HCT116 (cell line): ENCODE measurements around the gene AAMP. TPM values are rescaled to one million over a fixed set of nuclear protein-coding genes. Genes with fewer than 3 reads are reported as not detected.

Experiments used
- ATAC-seq: fragments of 200-7000 bp; cut with Tn5 transposase; 2 replicates; pipeline ENCODE4 v1.9.1; 2020; ENCODE audit warnings: mild to moderate bottlenecking, moderate library complexity
- BruUV-seq: library from RNA; stranded (reverse); fragments of 400-500 nt; replicated peaks from 2 replicates; lab custom pipeline; 2021; lab: Mats Ljungman, UMichigan
- CTCF ChIA-PET: fragments of 300-600 bp; sonication (Branson Sonifier 250); formaldehyde crosslinking; loops from one replicate; lab custom pipeline; 2021; ENCODE audit warnings: antibody characterized with exemption; lab: Charles Lee
- POLR2A ChIA-PET: fragments of 300-600, 350-600 bp; sonication (Branson Sonifier 250); formaldehyde crosslinking; loops from one replicate; lab custom pipeline; 2021; ENCODE audit warnings: antibody characterized with exemption; lab: Charles Lee
- RAD21 ChIA-PET, 2 experiments: fragments of 300-600 bp; sonication (Branson Sonifier 250); formaldehyde crosslinking; loops; one replicate each; lab custom pipeline; 2023; ENCODE audit warnings: low total read pairs in 2 of 2; ENCODE audit not compliant: uncharacterized antibody in 2 of 2, unreplicated experiment in 2 of 2, low non-redundant PET in 1 of 2; lab: Charles Lee
- DNase-seq: peaks from one replicate; pipeline ENCODE4 v3.0.0-alpha.2; 2010; ENCODE audit warnings: low read depth, low spot score
- H2AFZ ChIP-seq: fragments of 200-600 bp; shearing (Covaris generic), sonication (generic); 2 replicates; pipeline ENCODE4 v1.6.1; 2017; ENCODE audit warnings: low read depth, mixed run types, mixed read lengths, antibody characterized with exemption, low read length; ENCODE audit not compliant: poor library complexity, severe bottlenecking
- H3K27ac ChIP-seq: 2 replicates; pipeline ENCODE4 v1.5.1; 2012; ENCODE audit warnings: low read depth, low read length
- H3K27me3 ChIP-seq: fragments of 200-600 bp; sonication (generic); 2 replicates; pipeline ENCODE4 v1.6.1; 2016; ENCODE audit warnings: mixed run types, low read length, mixed read lengths; ENCODE audit not compliant: insufficient read depth
- H3K36me3 ChIP-seq, 2 experiments: fragments of 200-500 bp in 1 of 2; fragments of 200-600 bp in 1 of 2; sonication (Bioruptor generic) in 1 of 2; sonication (generic) in 1 of 2; 2 replicates each; pipeline versions ENCODE4 v1.5.1 to v1.6.1; 2014 to 2016; ENCODE audit warnings: low read length in 2 of 2, inconsistent platforms in 1 of 2, mixed read lengths in 1 of 2, mixed run types in 1 of 2; ENCODE audit not compliant: insufficient read depth in 2 of 2, control insufficient read depth in 1 of 2
- H3K4me1 ChIP-seq, 2 experiments: fragments of 200-600 bp in 1 of 2; sonication (generic) in 1 of 2; 2 replicates each; pipeline versions ENCODE4 v1.5.1 to v1.6.1; 2012 to 2017; ENCODE audit warnings: low read length in 2 of 2, inconsistent platforms in 1 of 2, mild to moderate bottlenecking in 1 of 2, mixed read lengths in 1 of 2, mixed run types in 1 of 2, moderate library complexity in 1 of 2; ENCODE audit not compliant: insufficient read depth in 2 of 2, control insufficient read depth in 1 of 2
- H3K4me2 ChIP-seq: fragments of 200-600 bp; sonication (generic); 2 replicates; pipeline ENCODE4 v1.6.1; 2017; ENCODE audit warnings: mixed run types, low read length, mixed read lengths
- H3K4me3 ChIP-seq, 2 experiments: fragments of 200-600 bp in 1 of 2; sonication (generic) in 1 of 2; replicated peaks in 1 of 2; 2 replicates each; pipeline ENCODE4 v1.5.1; 2011 to 2016; ENCODE audit warnings: low read length in 2 of 2, control low read depth in 1 of 2, low read depth in 1 of 2, mild to moderate bottlenecking in 1 of 2, mixed read lengths in 1 of 2, mixed run types in 1 of 2
- H3K79me2 ChIP-seq: fragments of 200-600 bp; sonication (generic); 2 replicates; pipeline ENCODE4 v1.6.1; 2017; ENCODE audit warnings: mild to moderate bottlenecking, mixed run types, low read length, moderate library complexity, mixed read lengths; ENCODE audit not compliant: insufficient read depth
- H3K9ac ChIP-seq: fragments of 200-600 bp; sonication (generic); 2 replicates; pipeline ENCODE4 v1.6.1; 2016; ENCODE audit warnings: low read length, mixed read lengths
- H3K9me2 ChIP-seq: fragments of 200-600 bp; sonication (generic), shearing (Covaris generic); 2 replicates; pipeline ENCODE4 v1.6.1; 2017; ENCODE audit warnings: mixed run types, mild to moderate bottlenecking, moderate library complexity; ENCODE audit not compliant: insufficient read depth
- H3K9me3 ChIP-seq, 2 experiments: fragments of 200-500 bp in 1 of 2; fragments of 200-600 bp in 1 of 2; sonication (Bioruptor generic) in 1 of 2; sonication (generic) in 1 of 2; 2 replicates each; pipeline ENCODE4 v1.6.1; 2014 to 2017; ENCODE audit warnings: low read length in 2 of 2, mixed read lengths in 2 of 2, inconsistent platforms in 1 of 2, low read depth in 1 of 2, mild to moderate bottlenecking in 1 of 2, mixed run types in 1 of 2, moderate library complexity in 1 of 2; ENCODE audit not compliant: control insufficient read depth in 1 of 2, insufficient read depth in 1 of 2
- H4K20me1 ChIP-seq: fragments of 200-600 bp; sonication (generic), shearing (Covaris generic); 2 replicates; pipeline ENCODE4 v1.6.1; 2017; ENCODE audit warnings: mixed run types, mild to moderate bottlenecking, moderate library complexity; ENCODE audit not compliant: insufficient read depth
- CTCF ChIP-seq, 3 experiments: fragments of 200-600 bp in 1 of 3; sonication (generic) in 1 of 3; IDR thresholded peaks in 2 of 3; conservative IDR thresholded peaks in 1 of 3; 2 replicates each; pipeline ENCODE4 v1.5.1; 2012 to 2017; ENCODE audit warnings: low read depth in 2 of 3, low read length in 2 of 3, antibody characterized with exemption in 1 of 3, borderline replicate concordance in 1 of 3, control low read depth in 1 of 3, mild to moderate bottlenecking in 1 of 3, mixed read lengths in 1 of 3, mixed run types in 1 of 3, moderate library complexity in 1 of 3; ENCODE audit not compliant: insufficient read depth in 1 of 3
- EZH2 ChIP-seq: fragments of 200-600 bp; sonication (generic); IDR thresholded peaks from 2 replicates; pipeline ENCODE4 v1.6.1; 2017; ENCODE audit warnings: antibody characterized with exemption, mixed run types
- EZH2phosphoT487 ChIP-seq: fragments of 200-600 bp; IDR thresholded peaks from 2 replicates; pipeline ENCODE4 v1.6.1; 2018; ENCODE audit warnings: antibody characterized with exemption, borderline replicate concordance
- FOSL1 ChIP-seq: IDR thresholded peaks from 2 replicates; pipeline ENCODE4 v1.6.1; 2012; ENCODE audit warnings: low read depth
- JUND ChIP-seq: IDR thresholded peaks from 2 replicates; pipeline ENCODE4 v1.6.1; 2012
- MAX ChIP-seq: IDR thresholded peaks from 2 replicates; pipeline ENCODE4 v1.6.1; 2012
- RAD21 ChIP-seq: IDR thresholded peaks from 2 replicates; pipeline ENCODE4 v1.6.1; 2012; ENCODE audit warnings: low read depth, mild to moderate bottlenecking
- SRF ChIP-seq: IDR thresholded peaks from 2 replicates; pipeline ENCODE4 v1.6.1; 2012; ENCODE audit warnings: low read depth
- intact Hi-C: fragments of 100-400 bp; cut with micrococcal nuclease; formaldehyde crosslinking; loops from 2 replicates; pipeline ENCODE4 v1.10.0; 2022
- total RNA-seq: library from RNA; stranded (reverse); gene quantifications from one replicate; pipeline ENCODE4 v1.2.1, GENCODE V29; 2021; ENCODE audit not compliant: unreplicated experiment

Gene AAMP
- total RNA-seq, 1 experiment from 2014 or later = 111 TPM

- no peaks in the 10 kb centered on the region for H4K20me1 ChIP-seq
- ChIA-PET POLR2A (no interaction called here), CTCF (interaction anchor here (0.9 kb wide), 1 partner anchor 9 kb away, joined by 3 read pairs; no protein-coding TSS in a partner anchor), RAD21 (no interaction called here)
- H3K9me3 ChIP-seq = no peaks in the 10 kb centered on the region
- DNase-seq = no peak
- no peaks in the 10 kb centered on the region for H3K9me2 ChIP-seq
- no peaks in the 10 kb centered on the region for H3K79me2 ChIP-seq
- H2AFZ ChIP-seq = no peak overlapping the region
- TF ChIP-seq SRF = no peak
- TF ChIP-seq EZH2phosphoT487 = no peak
- no peak for TF ChIP-seq EZH2
- TF ChIP-seq CTCF (IDR thresholded peaks at IDR 0.05 in 2 of 3, conservative IDR thresholded peaks at IDR 0.05 in 1 of 3; ENCODE audit: borderline replicate concordance in 1 of 3, insufficient read depth in 1 of 3, low read depth in 2 of 3, low read length in 2 of 3) = no peak
- TF ChIP-seq MAX = no peak
- TF ChIP-seq RAD21 = no peak
- TF ChIP-seq FOSL1 = no peak
- no peak for TF ChIP-seq JUND
- no peak for ATAC-seq
- no peak overlapping the region for H3K4me3 ChIP-seq
- no peaks in the 10 kb centered on the region; a peak in 1 of 4 replicates for H3K4me1 ChIP-seq
- intact Hi-C loops = no loop called here
- BruUV-seq = no TSS peak
- H3K4me2 ChIP-seq = no peak overlapping the region
- H3K36me3 ChIP-seq = peaks cover 40 to 57% of the 10 kb centered on the region in 2 experiments; a peak in 3 of 4 replicates
- no peak overlapping the region for H3K27ac ChIP-seq
- no peaks in the 10 kb centered on the region for H3K27me3 ChIP-seq
- H3K9ac ChIP-seq = no peak overlapping the region
Observed at GRCh38 chr2:218253232-218253625, 16.7 kb downstream of the AAMP start.
